ENCODE measurements around the gene JAML. TPM values are rescaled to one million over a fixed set of nuclear protein-coding genes. Genes with fewer than 3 reads are reported as not detected.

Gene JAML
- total and polyA plus RNA-seq, 9 of the 15 experiments (the other 6 are each of a cell fraction or from before 2014, with no cell fraction given), result 0.05 to 0.32 (median 0.22) TPM; not detected in 4

- H3K36me3 ChIP-seq (ENCODE audit: control insufficient read depth, insufficient read depth, low read length), result no peaks in the 10 kb centered on the region
- H3K9me1 ChIP-seq (ENCODE audit: control insufficient read depth, insufficient read depth, low read length), result no peaks in the 10 kb centered on the region
- peak in 1 of 4 experiments; percentile 34 for DNase-seq (ENCODE audit: extremely low read depth in 1 of 4, low spot score in 3 of 4)
- no peak for FAIRE-seq
- H3K27me3 ChIP-seq (ENCODE audit: control insufficient read depth in 2 of 2, insufficient read depth in 2 of 2, low read length in 2 of 2), result peaks cover 2 to 11% of the 10 kb centered on the region in 2 experiments; a peak in 3 of 5 replicates
- H2AFZ ChIP-seq (ENCODE audit: low read depth, low read length), result no peak overlapping the region
- H3K9me3 ChIP-seq (replicated peaks; ENCODE audit: control insufficient read depth, insufficient read depth, low read depth, low read length), result no peaks in the 10 kb centered on the region
- H4K20me1 ChIP-seq (replicated peaks; ENCODE audit: control insufficient read depth, insufficient read depth, low read length), result no peaks in the 10 kb centered on the region
- H3K79me2 ChIP-seq (ENCODE audit: control insufficient read depth, insufficient read depth, low read length), result no peaks in the 10 kb centered on the region
- H3K27ac ChIP-seq (ENCODE audit: extremely low read depth, low read depth, low read length), result no peak overlapping the region
- WGBS (ENCODE audit: insufficient coverage, low coverage, missing lambda C conversion rate), result 9% methylated on average over 7 of the region's 7 CpGs
- in situ Hi-C loops (cut with MboI) (no loop called here), intact Hi-C loops (cut with micrococcal nuclease) (loop anchor here (1.0 kb wide), 1 partner anchor 65 kb away; no protein-coding TSS in a partner anchor)
- ATAC-seq, result peak; percentile 33; the same call in 1 of the 3 replicates
- H3K4me3 ChIP-seq, result no peak overlapping the region
- H3K4me2 ChIP-seq (ENCODE audit: insufficient read depth, low read length), result no peak overlapping the region
- no peak overlapping the region for H3K9ac ChIP-seq (ENCODE audit: insufficient read depth in 1 of 2, low read depth in 2 of 2, low read length in 2 of 2)
- POLR2A ChIA-PET, result no interaction called here
- CTCF ChIA-PET (ENCODE audit: low intra/inter-chr PET ratio), result interaction anchor here (0.7 to 1.6 kb wide), 3 partner anchors 64 to 263 kb away, joined by 3 to 5 read pairs (median 4); no protein-coding TSS in a partner anchor
- no TSS peak for BruUV-seq (replicated peaks)
- H3K4me1 ChIP-seq (replicated peaks in 1 of 2; ENCODE audit: control insufficient read depth in 2 of 2, insufficient read depth in 2 of 2, low read length in 2 of 2), result no peaks in the 10 kb centered on the region
- TF ChIP-seq PRDM10 (IDR thresholded peaks at IDR 0.05; ENCODE audit: partially characterized antibody) (no peak), SNIP1 (IDR thresholded peaks at IDR 0.05; ENCODE audit: low read depth) (no peak), FOXJ2 (tag; IDR thresholded peaks at IDR 0.05) (no peak), RUNX1 (IDR thresholded peaks at IDR 0.05; ENCODE audit: low read depth) (no peak), PBX2 (CRISPR knock-in tag; IDR thresholded peaks at IDR 0.05; ENCODE audit: low read depth) (no peak), PBX2 (tag; conservative IDR thresholded peaks at IDR 0.05; ENCODE audit: low read depth) (peak; percentile 90), BCL6 (CRISPR knock-in tag; IDR thresholded peaks at IDR 0.05) (no peak), TCFL5 (CRISPR knock-in tag; conservative IDR thresholded peaks at IDR 0.05) (no peak), ZBTB34 (CRISPR knock-in tag; IDR thresholded peaks at IDR 0.05) (no peak), JUND (IDR thresholded peaks at IDR 0.05; ENCODE audit: borderline replicate concordance, low read depth, low read length) (no peak), JUND (tag; IDR thresholded peaks at IDR 0.05; ENCODE audit: borderline replicate concordance, low read depth, low read length) (no peak), RBM34 (IDR thresholded peaks at IDR 0.05; ENCODE audit: borderline replicate concordance, insufficient read depth, low read length) (no peak), ZBTB1 (CRISPR knock-in tag; IDR thresholded peaks at IDR 0.05; ENCODE audit: borderline replicate concordance, low read depth) (no peak), POLR2AphosphoS2 (IDR thresholded peaks at IDR 0.05; ENCODE audit: low read length) (no peak), FOXM1 (IDR thresholded peaks at IDR 0.05; ENCODE audit: low read depth) (peak; percentile 62), FOXM1 (CRISPR knock-in tag; IDR thresholded peaks at IDR 0.05; ENCODE audit: low read depth) (no peak)
Measured at GRCh38 chr11:118226296-118226695, 1.5 kb upstream of the JAML start.
